Neural progenitor cell (in vitro differentiated cells): Measurements from ENCODE around the gene SNRPB2. TPM values are rescaled to one million over a fixed set of nuclear protein-coding genes. Genes with fewer than 3 reads are reported as not detected.

Experiments
- DNase-seq: peaks from one replicate; pipeline ENCODE4 v3.0.0-alpha.2; 2016; ENCODE audit warnings: low spot score
- H2AFZ ChIP-seq: fragments of 200-600 bp; sonication (generic); replicated peaks from 2 replicates; pipeline ENCODE4 v1.6.1; 2016; ENCODE audit warnings: antibody characterized with exemption
- H3F3A ChIP-seq: fragments of 200-600 bp; sonication (generic); 2 replicates; pipeline ENCODE4 v1.6.1; 2016; ENCODE audit warnings: antibody characterized with exemption, low read depth
- H3K27ac ChIP-seq: fragments of 200-600 bp; sonication (generic); 2 replicates; pipeline ENCODE4 v1.5.1; 2016; ENCODE audit warnings: mild to moderate bottlenecking
- H3K27me3 ChIP-seq: fragments of 200-600 bp; sonication (generic); 2 replicates; pipeline ENCODE4 v1.6.1; 2016; ENCODE audit warnings: mild to moderate bottlenecking, moderate library complexity
- H3K36me3 ChIP-seq: fragments of 200-600 bp; sonication (generic); 2 replicates; pipeline ENCODE4 v1.5.1; 2016
- H3K4me1 ChIP-seq: fragments of 200-600 bp; sonication (generic); 2 replicates; pipeline ENCODE4 v1.6.1; 2016; ENCODE audit warnings: mixed run types
- H3K4me2 ChIP-seq: fragments of 200-600 bp; sonication (generic); 2 replicates; pipeline ENCODE4 v1.6.1; 2016
- H3K4me3 ChIP-seq: fragments of 200-600 bp; sonication (generic); 2 replicates; pipeline ENCODE4 v1.5.1; 2016
- H3K79me2 ChIP-seq: fragments of 200-600 bp; sonication (generic); 2 replicates; pipeline ENCODE4 v1.6.1; 2016; ENCODE audit warnings: low read depth
- H3K9ac ChIP-seq: fragments of 200-600 bp; sonication (generic); 2 replicates; pipeline ENCODE4 v1.6.1; 2016
- H3K9me3 ChIP-seq: fragments of 200-600 bp; sonication (generic); 2 replicates; pipeline ENCODE4 v1.5.1; 2016; ENCODE audit warnings: low read depth
- H4K20me1 ChIP-seq: fragments of 200-600 bp; sonication (generic); 2 replicates; pipeline ENCODE4 v1.6.1; 2016; ENCODE audit warnings: low read depth
- H3K27ac Mint-ChIP-seq: 3 replicates; pipeline ENCODE4 v1.8.0; 2021; ENCODE audit warnings: mixed read lengths
- H3K27me3 Mint-ChIP-seq: 2 replicates; pipeline ENCODE4 v1.8.0; 2022; ENCODE audit warnings: low read depth, mild to moderate bottlenecking, inconsistent platforms, moderate library complexity, mixed read lengths; ENCODE audit not compliant: insufficient read depth
- H3K36me3 Mint-ChIP-seq: 3 replicates; pipeline ENCODE4 v1.8.0; 2021; ENCODE audit warnings: mixed read lengths
- H3K4me1 Mint-ChIP-seq: 3 replicates; pipeline ENCODE4 v1.8.0; 2021; ENCODE audit warnings: mixed read lengths
- H3K4me3 Mint-ChIP-seq: 3 replicates; pipeline ENCODE4 v1.8.0; 2021; ENCODE audit warnings: mild to moderate bottlenecking, moderate library complexity, mixed read lengths
- H3K9me3 Mint-ChIP-seq: 3 replicates; pipeline ENCODE4 v1.8.0; 2020; ENCODE audit warnings: mixed read lengths
- EZH2 ChIP-seq: fragments of 200-600 bp; sonication (generic); IDR thresholded peaks from 2 replicates; pipeline ENCODE4 v1.6.1; 2017; ENCODE audit warnings: antibody characterized with exemption, mild to moderate bottlenecking, moderate library complexity
- EZH2phosphoT487 ChIP-seq: fragments of 200-600 bp; sonication (generic); IDR thresholded peaks from 2 replicates; pipeline ENCODE4 v1.6.1; 2017; ENCODE audit warnings: antibody characterized with exemption
- total RNA-seq: library from RNA; depleted of rRNA; stranded (reverse); fragments of >200 nt; gene quantifications from 2 replicates; pipeline ENCODE4 v1.2.3, GENCODE V29; 2015; ENCODE audit warnings: low replicate concordance
- TF ChIP-seq, protein P1 (sequence below): fragments of 200-600 bp; sonication (generic); IDR thresholded peaks from 2 replicates; pipeline ENCODE4 v1.5.1; 2017; ENCODE audit warnings: antibody characterized with exemption, mild to moderate bottlenecking

Gene SNRPB2
- total RNA-seq, 1 donor from 2014 or later = 104 TPM

DNA sequence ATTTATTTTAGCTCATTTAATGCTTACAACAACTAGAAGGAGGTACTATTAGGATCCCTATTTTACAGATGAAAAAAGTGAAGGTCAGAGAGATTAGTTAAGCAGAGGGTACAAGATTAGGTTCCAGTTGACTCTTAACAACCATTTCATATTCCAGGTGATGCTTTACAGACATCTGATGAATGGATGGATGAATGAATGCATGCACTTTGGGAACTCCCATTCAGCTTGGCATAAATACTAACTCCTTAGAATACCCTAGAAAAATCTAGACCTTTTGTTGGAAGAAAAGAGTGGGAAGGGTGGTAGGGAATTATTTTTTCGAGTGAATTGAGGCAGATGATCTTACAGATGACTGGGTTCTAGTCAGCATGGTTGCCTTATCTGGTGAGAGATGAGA lies 746 bp upstream of the SNRPB2 start:
- Histone ChIP-seq H3K4me2 (peak overlapping the region; percentile 98), H3K4me1 (peaks cover 7% of the 10 kb centered on the region), H3K36me3 (no peaks in the 10 kb centered on the region), H3F3A (no peaks in the 10 kb centered on the region), H3K4me3 (peak overlapping the region; percentile 88), H3K9me3 (no peaks in the 10 kb centered on the region), H3K27me3 (peaks cover 47% of the 10 kb centered on the region), H3K27ac (no peak overlapping the region), H3K79me2 (peaks cover 38% of the 10 kb centered on the region), H2AFZ (peak overlapping the region; percentile 55), H4K20me1 (peaks cover 14% of the 10 kb centered on the region), H3K9ac (no peak overlapping the region)
- no peak for DNase-seq
- TF ChIP-seq EZH2 = no peak
- Mint-ChIP-seq H3K9me3 (peaks cover 6% of the 10 kb centered on the region), H3K4me1 (peaks cover 19% of the 10 kb centered on the region), H3K27me3 (peaks cover 2% of the 10 kb centered on the region), H3K36me3 (peaks cover 7% of the 10 kb centered on the region), H3K27ac (no peak overlapping the region), H3K4me3 (peak overlapping the region; percentile 100)

DNA sequence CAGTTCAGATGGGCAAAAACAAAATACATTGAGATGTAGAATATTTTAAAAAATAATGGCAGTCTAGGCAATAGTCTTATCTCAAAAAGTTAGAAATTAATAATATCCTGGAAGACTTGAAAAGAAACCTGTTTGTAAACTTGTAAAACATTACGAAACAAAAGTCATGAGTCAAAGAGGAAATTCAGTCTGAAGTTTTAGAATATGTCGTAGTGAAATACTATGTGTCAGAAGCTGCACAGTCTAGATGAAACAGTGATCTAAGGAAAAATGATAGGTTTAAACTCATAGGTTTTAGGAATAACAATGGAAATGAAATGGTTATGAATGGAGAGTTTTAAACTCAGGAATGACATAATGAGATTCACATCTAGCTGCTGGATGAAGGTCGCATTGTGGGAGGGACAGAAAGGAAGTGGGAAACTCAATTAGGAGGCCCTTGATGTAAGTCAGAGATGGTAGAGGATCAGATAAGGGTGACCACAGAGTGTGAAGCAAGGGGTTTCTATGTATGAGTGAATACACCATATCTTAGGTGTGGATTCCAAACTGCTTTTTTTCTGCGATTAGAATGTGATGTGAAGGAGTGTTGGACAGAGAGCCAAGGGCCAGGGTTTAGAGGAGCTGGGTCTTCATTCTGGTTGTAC lies 2.8 kb downstream of the SNRPB2 start:
- Histone ChIP-seq H3K4me3 (no peak overlapping the region), H3K9ac (no peak overlapping the region), H2AFZ (no peak overlapping the region), H3K9me3 (no peaks in the 10 kb centered on the region), H3K79me2 (peaks cover 47% of the 10 kb centered on the region), H3K4me1 (peaks cover 7% of the 10 kb centered on the region), H3K36me3 (peaks cover 10% of the 10 kb centered on the region), H3K4me2 (no peak overlapping the region), H3K27ac (no peak overlapping the region), H3K27me3 (peaks cover 12% of the 10 kb centered on the region), H4K20me1 (peaks cover 14% of the 10 kb centered on the region), H3F3A (no peaks in the 10 kb centered on the region)
- H3K36me3 Mint-ChIP-seq = peaks cover 16% of the 10 kb centered on the region
- no peak for DNase-seq
- H3K9me3 Mint-ChIP-seq = peaks cover 6% of the 10 kb centered on the region
- H3K4me3 Mint-ChIP-seq = no peak overlapping the region
- no peak for TF ChIP-seq EZH2phosphoT487
- TF ChIP-seq, protein P1, sequence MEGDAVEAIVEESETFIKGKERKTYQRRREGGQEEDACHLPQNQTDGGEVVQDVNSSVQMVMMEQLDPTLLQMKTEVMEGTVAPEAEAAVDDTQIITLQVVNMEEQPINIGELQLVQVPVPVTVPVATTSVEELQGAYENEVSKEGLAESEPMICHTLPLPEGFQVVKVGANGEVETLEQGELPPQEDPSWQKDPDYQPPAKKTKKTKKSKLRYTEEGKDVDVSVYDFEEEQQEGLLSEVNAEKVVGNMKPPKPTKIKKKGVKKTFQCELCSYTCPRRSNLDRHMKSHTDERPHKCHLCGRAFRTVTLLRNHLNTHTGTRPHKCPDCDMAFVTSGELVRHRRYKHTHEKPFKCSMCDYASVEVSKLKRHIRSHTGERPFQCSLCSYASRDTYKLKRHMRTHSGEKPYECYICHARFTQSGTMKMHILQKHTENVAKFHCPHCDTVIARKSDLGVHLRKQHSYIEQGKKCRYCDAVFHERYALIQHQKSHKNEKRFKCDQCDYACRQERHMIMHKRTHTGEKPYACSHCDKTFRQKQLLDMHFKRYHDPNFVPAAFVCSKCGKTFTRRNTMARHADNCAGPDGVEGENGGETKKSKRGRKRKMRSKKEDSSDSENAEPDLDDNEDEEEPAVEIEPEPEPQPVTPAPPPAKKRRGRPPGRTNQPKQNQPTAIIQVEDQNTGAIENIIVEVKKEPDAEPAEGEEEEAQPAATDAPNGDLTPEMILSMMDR = no peak
- TF ChIP-seq EZH2 = no peak
- H3K27ac Mint-ChIP-seq = no peak overlapping the region
- H3K27me3 Mint-ChIP-seq = peaks cover 2% of the 10 kb centered on the region
- H3K4me1 Mint-ChIP-seq = peaks cover 19% of the 10 kb centered on the region

DNA sequence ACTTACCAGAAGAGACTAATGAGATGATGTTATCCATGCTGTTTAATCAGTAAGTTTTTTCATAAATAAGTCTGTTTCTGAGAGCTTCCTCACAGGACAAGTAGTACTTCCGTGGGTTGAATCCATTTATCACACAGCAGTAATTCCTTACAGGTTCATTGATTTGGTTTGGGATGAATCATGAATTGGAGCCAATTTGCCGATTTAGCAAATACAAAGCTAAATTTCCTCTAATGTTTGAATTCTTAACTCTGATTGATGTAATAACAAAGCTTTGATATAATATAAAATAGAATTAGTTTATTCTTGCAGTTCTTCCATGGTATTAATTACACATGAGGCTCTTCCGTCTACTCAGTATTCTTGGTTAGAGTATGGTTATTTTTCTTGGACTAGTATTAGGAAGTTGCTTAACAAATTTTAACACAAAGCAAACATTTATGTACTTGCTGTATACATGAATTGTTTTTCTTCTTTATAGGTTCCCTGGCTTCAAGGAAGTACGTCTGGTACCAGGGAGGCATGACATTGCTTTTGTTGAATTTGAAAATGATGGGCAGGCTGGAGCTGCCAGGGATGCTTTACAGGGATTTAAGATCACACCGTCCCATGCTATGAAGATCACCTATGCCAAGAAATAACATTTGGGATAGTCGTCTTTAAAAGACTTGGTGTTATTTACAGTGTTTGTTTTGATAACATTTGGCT lies 10.7 kb downstream of the SNRPB2 start:
- Mint-ChIP-seq H3K9me3 (no peaks in the 10 kb centered on the region), H3K27ac (no peak overlapping the region), H3K4me3 (no peak overlapping the region), H3K36me3 (peaks cover 16% of the 10 kb centered on the region), H3K27me3 (no peaks in the 10 kb centered on the region), H3K4me1 (no peaks in the 10 kb centered on the region)
- Histone ChIP-seq H3K27me3 (no peaks in the 10 kb centered on the region), H3K27ac (no peak overlapping the region), H3F3A (no peaks in the 10 kb centered on the region), H3K4me1 (no peaks in the 10 kb centered on the region), H3K36me3 (peaks cover 32% of the 10 kb centered on the region), H4K20me1 (no peaks in the 10 kb centered on the region), H3K4me2 (no peak overlapping the region), H3K4me3 (no peak overlapping the region), H3K79me2 (no peaks in the 10 kb centered on the region), H3K9me3 (no peaks in the 10 kb centered on the region), H2AFZ (no peak overlapping the region), H3K9ac (no peak overlapping the region)
- TF ChIP-seq, protein P1 = no peak
- TF ChIP-seq EZH2 = no peak
- no peak for TF ChIP-seq EZH2phosphoT487
- no peak for DNase-seq
